PC-9 (cell line): ENCODE data around the gene UTF1. TPM values are rescaled to one million over a fixed set of nuclear protein-coding genes. Genes with fewer than 3 reads are reported as not detected.

Source experiments
- BruUV-seq: library from RNA; stranded (reverse); fragments of 400-500 nt; replicated peaks from 2 replicates; lab custom pipeline; 2021; lab: Mats Ljungman, UMichigan
- CTCF ChIA-PET: fragments of 300-600 bp; sonication (Branson Sonifier 250); formaldehyde crosslinking; loops from one replicate; lab custom pipeline; 2022; ENCODE audit warnings: antibody characterized with exemption; lab: Charles Lee
- POLR2A ChIA-PET: fragments of 300-600 bp; sonication (Branson Sonifier 250); formaldehyde crosslinking; loops from one replicate; lab custom pipeline; 2022; ENCODE audit warnings: antibody characterized with exemption; ENCODE audit not compliant: unreplicated experiment; lab: Charles Lee
- DNase-seq, 2 experiments: peaks; one replicate each; pipeline versions ENCODE4 v3.0.0 to v3.0.0-alpha.2; 2015 to 2022; ENCODE audit warnings: mixed read lengths in 1 of 2
- H2AFZ ChIP-seq: fragments of 200-600 bp; sonication (generic); 2 replicates; pipeline ENCODE4 v1.8.1; 2017; ENCODE audit warnings: antibody characterized with exemption
- H3F3A ChIP-seq: fragments of 200-600 bp; sonication (generic); 2 replicates; pipeline ENCODE4 v1.8.1; 2017; ENCODE audit warnings: antibody characterized with exemption, mild to moderate bottlenecking, low read depth; ENCODE audit not compliant: insufficient read depth
- H3K27ac ChIP-seq: fragments of 200-600 bp; sonication (generic); 2 replicates; pipeline ENCODE4 v1.6.1; 2016; ENCODE audit warnings: mixed run types
- H3K27me3 ChIP-seq: fragments of 200-600 bp; sonication (generic); 2 replicates; pipeline ENCODE4 v1.6.1; 2016; ENCODE audit warnings: low read depth, mixed run types; ENCODE audit not compliant: insufficient read depth
- H3K36me3 ChIP-seq: fragments of 200-600 bp; sonication (generic); 2 replicates; pipeline ENCODE4 v1.6.1; 2016; ENCODE audit warnings: low read depth, mixed run types
- H3K4me1 ChIP-seq: fragments of 200-600 bp; sonication (generic); replicated peaks from 2 replicates; pipeline ENCODE4 v1.6.1; 2016; ENCODE audit warnings: mixed run types; ENCODE audit not compliant: insufficient read depth
- H3K4me2 ChIP-seq: fragments of 200-600 bp; sonication (generic); 2 replicates; pipeline ENCODE4 v1.6.1; 2017; ENCODE audit warnings: mixed run types
- H3K4me3 ChIP-seq: fragments of 200-600 bp; sonication (generic); 2 replicates; pipeline ENCODE4 v1.6.1; 2016; ENCODE audit warnings: mixed run types
- H3K79me2 ChIP-seq: fragments of 200-600 bp; sonication (generic); 2 replicates; pipeline ENCODE4 v1.6.1; 2017; ENCODE audit warnings: low read depth, mixed run types
- H3K9me2 ChIP-seq: fragments of 200-600 bp; sonication (generic); 2 replicates; pipeline ENCODE4 v1.8.1; 2017; ENCODE audit warnings: mild to moderate bottlenecking; ENCODE audit not compliant: insufficient read depth
- H3K9me3 ChIP-seq: fragments of 200-600 bp; sonication (generic); 2 replicates; pipeline ENCODE4 v1.8.1; 2016; ENCODE audit warnings: low read depth; ENCODE audit not compliant: insufficient read depth
- H4K20me1 ChIP-seq: fragments of 200-600 bp; sonication (generic); 2 replicates; pipeline ENCODE4 v1.8.1; 2017; ENCODE audit not compliant: insufficient read depth
- EZH2 ChIP-seq: fragments of 200-600 bp; sonication (generic); IDR thresholded peaks from 2 replicates; pipeline ENCODE4 v1.8.0; 2017; ENCODE audit warnings: antibody characterized with exemption, low read depth
- intact Hi-C: fragments of 100-400 bp; cut with micrococcal nuclease; formaldehyde crosslinking; loops from one replicate; pipeline ENCODE4 v1.10.0; 2022; ENCODE audit not compliant: unreplicated experiment
- total RNA-seq: library from RNA; stranded (reverse); gene quantifications from 2 replicates; pipeline ENCODE4 v1.2.3, GENCODE V29; 2021
- TF ChIP-seq, protein P1 (sequence below): fragments of 200-600 bp; sonication (generic); conservative IDR thresholded peaks from 2 replicates; pipeline ENCODE4 v1.6.1; 2017; ENCODE audit warnings: mixed run types, antibody characterized with exemption, mild to moderate bottlenecking, moderate library complexity

UTF1 gene
- total RNA-seq, 1 experiment from 2014 or later = not detected

DNA sequence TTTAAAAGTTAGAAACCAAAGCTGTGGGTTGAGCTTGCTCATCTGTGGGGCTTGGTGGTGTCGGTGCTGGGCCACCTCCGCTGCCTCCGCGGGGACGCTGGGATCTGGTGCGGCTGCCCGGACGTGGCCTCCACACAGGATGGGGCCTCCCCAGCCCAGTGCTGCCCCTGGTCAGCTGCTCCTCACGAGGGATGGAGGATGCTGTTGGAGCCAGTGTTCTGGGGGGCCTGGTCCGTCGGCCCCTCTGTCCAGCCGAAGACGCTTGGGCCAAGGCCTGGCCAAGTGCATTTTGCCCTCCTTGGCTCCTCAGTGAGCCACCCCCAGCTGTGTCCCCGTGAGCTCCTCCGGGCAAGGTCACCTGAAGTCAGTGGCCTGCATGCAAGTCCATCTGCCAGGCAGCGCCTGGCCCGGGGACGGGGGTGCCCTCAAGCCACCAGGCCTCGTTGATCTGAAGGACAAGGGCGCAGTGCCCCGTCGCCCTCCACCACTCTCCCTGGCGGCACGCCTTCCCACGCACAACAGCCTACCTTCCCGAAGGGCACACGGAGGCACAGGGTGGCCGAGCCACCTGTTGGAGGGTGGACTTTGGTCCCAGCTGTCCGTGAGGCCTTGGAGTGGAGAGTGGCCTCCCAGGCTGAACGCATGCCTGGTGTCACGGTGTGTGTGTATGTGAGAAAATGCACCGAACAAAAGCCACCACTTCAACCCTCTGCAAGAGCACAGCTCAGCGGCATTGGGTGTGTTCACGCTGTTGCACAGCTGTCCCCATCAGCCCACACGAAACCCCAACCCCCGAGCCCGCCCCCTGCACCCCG lies 42.7 kb upstream of the UTF1 start:
- no TSS peak for BruUV-seq
- intact Hi-C loops = no loop called here
- ChIA-PET POLR2A (no interaction called here), CTCF (interaction anchor here (0.6 kb wide), 1 partner anchor 16 kb away, joined by 4 read pairs; no protein-coding TSS in a partner anchor)
- Histone ChIP-seq H3K27ac (no peak overlapping the region), H2AFZ (no peak overlapping the region), H3K4me1 (no peaks in the 10 kb centered on the region), H3K79me2 (no peaks in the 10 kb centered on the region), H3K27me3 (peaks cover 57% of the 10 kb centered on the region), H3K9me2 (no peaks in the 10 kb centered on the region), H3K4me2 (no peak overlapping the region), H3K9me3 (no peaks in the 10 kb centered on the region), H4K20me1 (no peaks in the 10 kb centered on the region), H3K4me3 (no peak overlapping the region), H3K36me3 (no peaks in the 10 kb centered on the region), H3F3A (no peaks in the 10 kb centered on the region)
- no peak for DNase-seq
- no peak for TF ChIP-seq EZH2
- TF ChIP-seq, protein P1, sequence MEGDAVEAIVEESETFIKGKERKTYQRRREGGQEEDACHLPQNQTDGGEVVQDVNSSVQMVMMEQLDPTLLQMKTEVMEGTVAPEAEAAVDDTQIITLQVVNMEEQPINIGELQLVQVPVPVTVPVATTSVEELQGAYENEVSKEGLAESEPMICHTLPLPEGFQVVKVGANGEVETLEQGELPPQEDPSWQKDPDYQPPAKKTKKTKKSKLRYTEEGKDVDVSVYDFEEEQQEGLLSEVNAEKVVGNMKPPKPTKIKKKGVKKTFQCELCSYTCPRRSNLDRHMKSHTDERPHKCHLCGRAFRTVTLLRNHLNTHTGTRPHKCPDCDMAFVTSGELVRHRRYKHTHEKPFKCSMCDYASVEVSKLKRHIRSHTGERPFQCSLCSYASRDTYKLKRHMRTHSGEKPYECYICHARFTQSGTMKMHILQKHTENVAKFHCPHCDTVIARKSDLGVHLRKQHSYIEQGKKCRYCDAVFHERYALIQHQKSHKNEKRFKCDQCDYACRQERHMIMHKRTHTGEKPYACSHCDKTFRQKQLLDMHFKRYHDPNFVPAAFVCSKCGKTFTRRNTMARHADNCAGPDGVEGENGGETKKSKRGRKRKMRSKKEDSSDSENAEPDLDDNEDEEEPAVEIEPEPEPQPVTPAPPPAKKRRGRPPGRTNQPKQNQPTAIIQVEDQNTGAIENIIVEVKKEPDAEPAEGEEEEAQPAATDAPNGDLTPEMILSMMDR = no peak

DNA sequence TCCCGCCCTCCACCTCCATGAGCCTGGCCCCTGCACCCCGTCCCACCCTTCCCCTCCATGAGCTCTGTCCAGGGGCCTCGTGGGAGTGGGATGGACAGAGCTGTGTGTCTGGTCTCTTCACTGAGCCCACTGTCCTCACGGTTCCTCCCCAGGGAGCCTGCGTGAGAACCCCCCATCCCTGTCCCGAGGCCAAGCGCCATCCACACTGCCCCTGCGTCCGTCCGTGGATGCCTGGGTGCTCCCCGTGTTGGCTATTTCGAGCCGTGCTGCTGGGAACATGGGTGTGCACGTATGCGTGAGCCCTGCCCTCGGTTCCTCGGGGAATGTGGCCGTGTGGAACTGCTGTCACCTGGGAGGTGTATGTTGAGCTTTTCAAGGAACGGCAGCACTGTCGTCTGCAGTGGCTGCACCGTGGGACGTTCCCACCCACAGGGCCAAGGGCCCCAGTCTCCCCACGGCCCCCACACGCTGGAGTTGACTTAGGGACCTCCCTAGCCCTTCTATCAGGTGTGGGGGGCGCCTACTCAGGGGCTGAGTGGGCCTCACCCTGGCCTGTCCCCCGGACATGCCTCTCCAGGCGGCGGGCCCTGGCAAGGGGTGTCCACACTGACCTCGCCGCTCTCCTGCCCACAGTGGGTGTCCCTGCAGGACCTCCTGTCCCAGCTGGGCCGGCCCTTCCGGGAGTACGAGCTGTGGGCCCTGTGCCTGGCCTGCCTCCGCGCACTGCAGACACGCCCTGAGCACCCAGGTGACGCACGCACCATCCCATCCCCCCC lies 41.9 kb upstream of the UTF1 start:
- H3K9me2 ChIP-seq = no peaks in the 10 kb centered on the region
- no peak for DNase-seq
- H3K4me2 ChIP-seq = no peak overlapping the region
- TF ChIP-seq EZH2 = no peak
- TF ChIP-seq, protein P1 = no peak
- no peak overlapping the region for H3K4me3 ChIP-seq
- H3K4me1 ChIP-seq = no peaks in the 10 kb centered on the region
- BruUV-seq = no TSS peak
- ChIA-PET CTCF (no interaction called here), POLR2A (no interaction called here)
- H3K79me2 ChIP-seq = no peaks in the 10 kb centered on the region
- intact Hi-C loops = no loop called here
- H3K27me3 ChIP-seq = peaks cover 61% of the 10 kb centered on the region
- no peak overlapping the region for H3K27ac ChIP-seq
- H3K36me3 ChIP-seq = no peaks in the 10 kb centered on the region
- H3F3A ChIP-seq = no peaks in the 10 kb centered on the region
- H2AFZ ChIP-seq = no peak overlapping the region
- no peaks in the 10 kb centered on the region for H4K20me1 ChIP-seq
- no peaks in the 10 kb centered on the region for H3K9me3 ChIP-seq

DNA sequence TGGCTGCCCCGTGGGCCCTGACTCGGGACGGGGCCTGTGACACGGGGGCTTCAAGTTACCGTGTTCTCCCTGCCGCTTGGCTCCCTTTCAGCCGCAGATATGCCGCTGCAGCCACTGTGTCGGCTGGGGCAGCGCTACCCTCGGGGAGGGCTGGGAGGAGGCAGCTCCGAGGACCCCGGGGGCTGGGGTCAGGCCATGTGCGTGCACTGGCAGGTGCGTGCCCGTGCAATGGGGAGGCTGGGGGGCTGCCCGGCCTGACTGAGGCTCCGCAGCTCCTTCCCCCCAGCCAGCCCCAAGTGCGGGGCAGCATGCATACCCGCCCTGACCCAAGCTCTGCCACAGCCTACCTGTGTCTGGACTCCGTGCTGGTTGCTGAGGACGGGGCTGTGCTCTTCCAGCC lies 40.8 kb upstream of the UTF1 start:
- no TSS peak for BruUV-seq
- no peaks in the 10 kb centered on the region for H3K36me3 ChIP-seq
- no peaks in the 10 kb centered on the region for H3K4me1 ChIP-seq
- peaks cover 68% of the 10 kb centered on the region for H3K27me3 ChIP-seq
- DNase-seq = no peak
- no peaks in the 10 kb centered on the region for H3K9me3 ChIP-seq
- ChIA-PET POLR2A (no interaction called here), CTCF (no interaction called here)
- H3K4me2 ChIP-seq = no peak overlapping the region
- H3K9me2 ChIP-seq = no peaks in the 10 kb centered on the region
- H2AFZ ChIP-seq = no peak overlapping the region
- TF ChIP-seq EZH2 = no peak
- TF ChIP-seq, protein P1 = no peak
- no peaks in the 10 kb centered on the region for H4K20me1 ChIP-seq
- H3K4me3 ChIP-seq = no peak overlapping the region
- intact Hi-C loops = no loop called here
- H3K27ac ChIP-seq = no peak overlapping the region
- H3F3A ChIP-seq = no peaks in the 10 kb centered on the region
- H3K79me2 ChIP-seq = no peaks in the 10 kb centered on the region
